Liver (tissue), 9 donors: ENCODE data around the gene GALC. TPM values are rescaled to one million over a fixed set of nuclear protein-coding genes. Genes with fewer than 3 reads are reported as not detected.

Source experiments
- DNase-seq: peaks from one replicate; pipeline ENCODE4 v3.0.0-alpha.2; 2017; ENCODE audit warnings: low spot score
- H3K27ac ChIP-seq, 2 donors: one replicate each; pipeline ENCODE4 v1.7.0; 2013; ENCODE audit warnings: inconsistent platforms in 2 of 2, low read length in 2 of 2, control low read depth in 1 of 2, low read depth in 1 of 2, mild to moderate bottlenecking in 1 of 2
- H3K27me3 ChIP-seq, 4 donors: one replicate each; pipeline versions ENCODE4 v1.6.1 to v1.7.0; 2013; ENCODE audit warnings: low read length in 3 of 4, inconsistent platforms in 1 of 4, mild to moderate bottlenecking in 1 of 4, moderate library complexity in 1 of 4; ENCODE audit not compliant: control insufficient read depth in 4 of 4, insufficient read depth in 4 of 4
- H3K36me3 ChIP-seq, 4 donors: one replicate each; pipeline versions ENCODE4 v1.6.1 to v1.7.0; 2013; ENCODE audit warnings: low read length in 3 of 4, mild to moderate bottlenecking in 3 of 4, low read depth in 1 of 4, moderate library complexity in 1 of 4; ENCODE audit not compliant: control insufficient read depth in 4 of 4, insufficient read depth in 3 of 4
- H3K4me1 ChIP-seq, 4 donors: one replicate each; pipeline versions ENCODE4 v1.6.1 to v1.7.0; 2013; ENCODE audit warnings: low read length in 3 of 4, mild to moderate bottlenecking in 3 of 4, moderate library complexity in 1 of 4; ENCODE audit not compliant: control insufficient read depth in 4 of 4, insufficient read depth in 4 of 4
- H3K4me3 ChIP-seq, 3 donors: one replicate each; pipeline versions ENCODE4 v1.6.1 to v1.7.0; 2013; ENCODE audit warnings: low read length in 3 of 3, control low read depth in 1 of 3, low read depth in 1 of 3, mild to moderate bottlenecking in 1 of 3
- H3K9ac ChIP-seq, 2 donors: one replicate each; pipeline ENCODE4 v1.7.0; 2013; ENCODE audit warnings: low read length in 2 of 2, mild to moderate bottlenecking in 2 of 2, moderate library complexity in 2 of 2, control low read depth in 1 of 2, low read depth in 1 of 2
- H3K9me3 ChIP-seq, 4 donors: one replicate each; pipeline versions ENCODE4 v1.6.1 to v1.7.0; 2013; ENCODE audit warnings: low read length in 3 of 4; ENCODE audit not compliant: control insufficient read depth in 4 of 4
- ATF3 ChIP-seq: IDR thresholded peaks from 2 replicates; pipeline ENCODE4 v1.6.1; 2016; ENCODE audit warnings: antibody characterized with exemption
- EGR1 ChIP-seq, 2 donors: IDR thresholded peaks; 2 replicates each; pipeline ENCODE4 v1.6.1; 2016 to 2018; ENCODE audit warnings: antibody characterized with exemption in 2 of 2, low read depth in 2 of 2
- FOXA1 ChIP-seq: IDR thresholded peaks from 2 replicates; pipeline ENCODE4 v1.6.1; 2016; ENCODE audit warnings: antibody characterized with exemption
- FOXA2 ChIP-seq: IDR thresholded peaks from 2 replicates; pipeline ENCODE4 v1.6.1; 2016; ENCODE audit warnings: antibody characterized with exemption
- GABPA ChIP-seq, 2 donors: IDR thresholded peaks in 1 of 2; conservative IDR thresholded peaks in 1 of 2; 2 replicates each; pipeline ENCODE4 v1.6.1; 2016; ENCODE audit warnings: antibody characterized with exemption in 2 of 2, mild to moderate bottlenecking in 1 of 2, moderate library complexity in 1 of 2
- HNF4A ChIP-seq, 2 donors: conservative IDR thresholded peaks; 2 replicates each; pipeline ENCODE4 v1.6.1; 2016; ENCODE audit warnings: antibody characterized with exemption in 2 of 2, mild to moderate bottlenecking in 2 of 2
- HNF4G ChIP-seq: IDR thresholded peaks from 2 replicates; pipeline ENCODE4 v1.6.1; 2016; ENCODE audit warnings: antibody characterized with exemption
- JUND ChIP-seq, 2 donors: IDR thresholded peaks; 2 replicates each; pipeline ENCODE4 v1.6.1; 2016; ENCODE audit warnings: antibody characterized with exemption in 2 of 2
- MAX ChIP-seq: IDR thresholded peaks from 2 replicates; pipeline ENCODE4 v1.6.1; 2016; ENCODE audit warnings: antibody characterized with exemption
- NR2F2 ChIP-seq: IDR thresholded peaks from 2 replicates; pipeline ENCODE4 v1.6.1; 2016; ENCODE audit warnings: antibody characterized with exemption
- RAD21 ChIP-seq, 2 donors: IDR thresholded peaks; 2 replicates each; pipeline ENCODE4 v1.6.1; 2016; ENCODE audit warnings: antibody characterized with exemption in 2 of 2, mild to moderate bottlenecking in 2 of 2
- REST ChIP-seq: IDR thresholded peaks from 2 replicates; pipeline ENCODE4 v1.6.1; 2016; ENCODE audit warnings: antibody characterized with exemption, mild to moderate bottlenecking
- RXRA ChIP-seq, 2 donors: IDR thresholded peaks; 2 replicates each; pipeline ENCODE4 v1.6.1; 2017 to 2018; ENCODE audit warnings: antibody characterized with exemption in 2 of 2, mild to moderate bottlenecking in 1 of 2
- SP1 ChIP-seq: IDR thresholded peaks from 2 replicates; pipeline ENCODE4 v1.6.1; 2018; ENCODE audit warnings: antibody characterized with exemption, mild to moderate bottlenecking
- TAF1 ChIP-seq: conservative IDR thresholded peaks from 2 replicates; pipeline ENCODE4 v1.6.1; 2016; ENCODE audit warnings: antibody characterized with exemption, mild to moderate bottlenecking
- YY1 ChIP-seq: IDR thresholded peaks from 2 replicates; pipeline ENCODE4 v1.6.1; 2016; ENCODE audit warnings: antibody characterized with exemption, mild to moderate bottlenecking
- ZBTB33 ChIP-seq: IDR thresholded peaks from 2 replicates; pipeline ENCODE4 v1.6.1; 2016; ENCODE audit warnings: antibody characterized with exemption
- WGBS: extraction: QIAGEN DNeasy Blood & Tissue Kit; methylation state at CpG from one replicate; pipeline ENCODE4 v1.1.7; 2013; 5-methylcytosine and 5-hydroxymethylcytosine counted together
- polyA plus RNA-seq, 2 donors: library from polyadenylated mRNA; stranded (reverse) in 1 of 2; unstranded in 1 of 2; fragments of 200-250 nt in 1 of 2; fragments of >200 nt in 1 of 2; fragmentation: Nextera tagmentation in 1 of 2; extraction: Ambion mirVana in 1 of 2; gene quantifications; one replicate each; pipeline versions ENCODE4 v1.2.1 to v1.2.3, GENCODE V29; 2013 to 2015
- total RNA-seq, 2 donors: library from RNA; depleted of rRNA; stranded (reverse); fragments of >200 nt; gene quantifications; one replicate each; pipeline ENCODE4 v1.2.3, GENCODE V29; 2014
- TF ChIP-seq, protein P1 (sequence below): fragments of 150-350 bp; IDR thresholded peaks from 2 replicates; pipeline ENCODE4 v1.5.1; 2017; ENCODE audit warnings: improper control_type of control experiment, low read depth, low read length; ENCODE audit not compliant: missing input control
- donor health status: healthy.
- donor health status: healthy.
- donor health status: healthy.
- donor health status: healthy.
- donor health status: healthy.

GALC gene
- total and polyA plus RNA-seq, 4 donors: 2.8 to 20.8 (median 12.1) TPM

GRCh38 chr14:88012495-88012894 lies 19.5 kb upstream of the GALC start:
- Histone ChIP-seq H3K36me3 (no peaks in the 10 kb centered on the region), H3K9me3 (no peaks in the 10 kb centered on the region), H3K4me1 (peaks cover 0 to 4% (median 0%) of the 10 kb centered on the region in 4 donors), H3K9ac (no peak overlapping the region), H3K4me3 (no peak overlapping the region), H3K27me3 (no peaks in the 10 kb centered on the region), H3K27ac (no peak overlapping the region)
- WGBS: 86% methylated on average over 5 of the region's 5 CpGs
- TF ChIP-seq JUND (IDR thresholded peaks at IDR 0.05): no peak
- no peak for DNase-seq

- Histone ChIP-seq H3K9me3 (no peaks in the 10 kb centered on the region), H3K4me3 (no peak overlapping the region), H3K9ac (no peak overlapping the region), H3K27ac (no peak overlapping the region), H3K36me3 (no peaks in the 10 kb centered on the region), H3K27me3 (no peaks in the 10 kb centered on the region), H3K4me1 (peaks cover 0 to 4% (median 0%) of the 10 kb centered on the region in 4 donors)
- TF ChIP-seq FOXA2 (no peak), YY1 (no peak), ZBTB33 (no peak), ATF3 (no peak), GABPA (IDR thresholded peaks at IDR 0.05 in 1 of 2, conservative IDR thresholded peaks at IDR 0.05 in 1 of 2) (no peak), FOXA1 (no peak), EGR1 (IDR thresholded peaks at IDR 0.05; ENCODE audit: low read depth in 2 of 2) (no peak), HNF4A (conservative IDR thresholded peaks at IDR 0.05) (no peak), RXRA (IDR thresholded peaks at IDR 0.05) (no peak)
- WGBS: 78% methylated on average over 2 of the region's 2 CpGs
- DNase-seq: no peak
These were observed 17.3 kb upstream of the GALC start for GRCh38 chr14:88010331-88010730.

GRCh38 chr14:88009486-88009885 lies 16.5 kb upstream of the GALC start:
- H3K27ac ChIP-seq: no peak overlapping the region
- WGBS: 81% methylated on average over 1 of the region's 1 CpG
- H3K4me1 ChIP-seq: peaks cover 0 to 4% (median 0%) of the 10 kb centered on the region in 4 donors

More at GRCh38 chr14:88009486-88009885, 16.5 kb upstream of the GALC start:
- Histone ChIP-seq H3K9me3 (no peaks in the 10 kb centered on the region), H3K36me3 (no peaks in the 10 kb centered on the region), H3K4me3 (no peak overlapping the region), H3K9ac (no peak overlapping the region), H3K27me3 (no peaks in the 10 kb centered on the region)
- no peak for DNase-seq
- TF ChIP-seq HNF4A (conservative IDR thresholded peaks at IDR 0.05): no peak
- no peak for TF ChIP-seq REST
- no peak for TF ChIP-seq HNF4G
- no peak for TF ChIP-seq RXRA (IDR thresholded peaks at IDR 0.05)
- TF ChIP-seq ZBTB33: no peak
- no peak for TF ChIP-seq SP1
- TF ChIP-seq FOXA2: no peak
- no peak for TF ChIP-seq TAF1
- no peak for TF ChIP-seq EGR1 (IDR thresholded peaks at IDR 0.05; ENCODE audit: low read depth in 2 of 2)
- TF ChIP-seq ATF3: no peak
- no peak for TF ChIP-seq JUND (IDR thresholded peaks at IDR 0.05)
- TF ChIP-seq NR2F2: no peak
- TF ChIP-seq, protein P1, sequence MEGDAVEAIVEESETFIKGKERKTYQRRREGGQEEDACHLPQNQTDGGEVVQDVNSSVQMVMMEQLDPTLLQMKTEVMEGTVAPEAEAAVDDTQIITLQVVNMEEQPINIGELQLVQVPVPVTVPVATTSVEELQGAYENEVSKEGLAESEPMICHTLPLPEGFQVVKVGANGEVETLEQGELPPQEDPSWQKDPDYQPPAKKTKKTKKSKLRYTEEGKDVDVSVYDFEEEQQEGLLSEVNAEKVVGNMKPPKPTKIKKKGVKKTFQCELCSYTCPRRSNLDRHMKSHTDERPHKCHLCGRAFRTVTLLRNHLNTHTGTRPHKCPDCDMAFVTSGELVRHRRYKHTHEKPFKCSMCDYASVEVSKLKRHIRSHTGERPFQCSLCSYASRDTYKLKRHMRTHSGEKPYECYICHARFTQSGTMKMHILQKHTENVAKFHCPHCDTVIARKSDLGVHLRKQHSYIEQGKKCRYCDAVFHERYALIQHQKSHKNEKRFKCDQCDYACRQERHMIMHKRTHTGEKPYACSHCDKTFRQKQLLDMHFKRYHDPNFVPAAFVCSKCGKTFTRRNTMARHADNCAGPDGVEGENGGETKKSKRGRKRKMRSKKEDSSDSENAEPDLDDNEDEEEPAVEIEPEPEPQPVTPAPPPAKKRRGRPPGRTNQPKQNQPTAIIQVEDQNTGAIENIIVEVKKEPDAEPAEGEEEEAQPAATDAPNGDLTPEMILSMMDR: no peak
- no peak for TF ChIP-seq FOXA1
- TF ChIP-seq YY1: no peak
- TF ChIP-seq MAX: no peak
- no peak for TF ChIP-seq GABPA (IDR thresholded peaks at IDR 0.05 in 1 of 2, conservative IDR thresholded peaks at IDR 0.05 in 1 of 2)
- TF ChIP-seq RAD21 (IDR thresholded peaks at IDR 0.05): no peak
